Measurements from ENCODE around the gene SEPSECS. TPM values are rescaled to one million over a fixed set of nuclear protein-coding genes. Genes with fewer than 3 reads are reported as not detected.

Gene SEPSECS
- total RNA-seq, 1 experiment from 2014 or later, result 4.2 TPM

- no peak overlapping the region for H2BK15ac ChIP-seq (ENCODE audit: low read depth, low read length)
- WGBS (ENCODE audit: extremely low coverage, insufficient read length, low lambda C conversion rate), result no CpG with 5 or more reads among the region's 3 CpGs
Observed at GRCh38 chr4:25120146-25120940, 39.9 kb downstream of the SEPSECS start.

More at GRCh38 chr4:25120146-25120940, 39.9 kb downstream of the SEPSECS start:
- Histone ChIP-seq H3K4ac (ENCODE audit: low read depth, low read length) (no peak overlapping the region), H2BK5ac (ENCODE audit: insufficient read length, low read length) (no peak overlapping the region), H3K56ac (ENCODE audit: insufficient read length, low read depth, low read length) (no peak overlapping the region), H3K4me1 (ENCODE audit: insufficient read depth, low read length) (no peaks in the 10 kb centered on the region), H2BK20ac (ENCODE audit: low read depth, low read length, poor library complexity, severe bottlenecking) (no peak overlapping the region), H3K79me1 (ENCODE audit: insufficient read depth, low read depth, low read length, poor library complexity, severe bottlenecking) (no peaks in the 10 kb centered on the region), H4K5ac (ENCODE audit: insufficient read length, low read depth, low read length) (no peak overlapping the region), H3K9ac (ENCODE audit: extremely low read depth, insufficient read length, low read length) (no peak overlapping the region), H4K91ac (ENCODE audit: insufficient read length, low read depth, low read length) (no peak overlapping the region), H3K14ac (ENCODE audit: insufficient read depth, low read length) (no peak overlapping the region), H4K8ac (replicated peaks; ENCODE audit: insufficient read length, low read depth, low read length) (no peak overlapping the region), H3T11ph (ENCODE audit: low read length) (no peak overlapping the region), H2BK120ac (ENCODE audit: low read depth, low read length, poor library complexity, severe bottlenecking) (no peak overlapping the region), H3K23ac (ENCODE audit: insufficient read length, low read depth, low read length) (no peak overlapping the region), H2AK5ac (ENCODE audit: insufficient read length, low read length) (no peak overlapping the region), H3K18ac (ENCODE audit: insufficient read length, low read depth, low read length) (no peak overlapping the region), H3K23me2 (ENCODE audit: insufficient read length, low read depth, low read length, poor library complexity, severe bottlenecking) (no peaks in the 10 kb centered on the region), H2BK12ac (ENCODE audit: insufficient read length, low read depth, low read length) (no peak overlapping the region), H3K27me3 (ENCODE audit: insufficient read depth, low read length) (no peaks in the 10 kb centered on the region), H2AFZ (ENCODE audit: low read length) (no peak overlapping the region), H3K27ac (ENCODE audit: insufficient read length, low read depth, low read length) (no peak overlapping the region), H3K9me3 (ENCODE audit: control insufficient read depth, low read depth, low read length) (no peaks in the 10 kb centered on the region), H3K4me2 (ENCODE audit: insufficient read depth, insufficient read length, low read length) (no peak overlapping the region), H3K79me2 (ENCODE audit: insufficient read depth, low read length) (no peaks in the 10 kb centered on the region), H4K20me1 (ENCODE audit: control insufficient read depth, insufficient read depth, insufficient read length) (no peaks in the 10 kb centered on the region)
- DNase-seq, result no peak
- H3K9me3 Mint-ChIP-seq, result no peaks in the 10 kb centered on the region
- H3K4me3 Mint-ChIP-seq, result no peak overlapping the region
- TF ChIP-seq CTCF (conservative IDR thresholded peaks at IDR 0.05), result no peak
- no peak overlapping the region for H3K27ac Mint-ChIP-seq
- H3K27me3 Mint-ChIP-seq (ENCODE audit: low read depth), result no peaks in the 10 kb centered on the region
- peaks cover 0 to 7% of the 10 kb centered on the region in 2 experiments; a peak in 2 of 4 replicates for H3K4me1 Mint-ChIP-seq
- H3K36me3 Mint-ChIP-seq (ENCODE audit: insufficient read depth in 1 of 3, low read depth in 3 of 3), result no peaks in the 10 kb centered on the region
